HepG2 (cell line): ENCODE measurements around the gene TSC1. TPM values are rescaled to one million over a fixed set of nuclear protein-coding genes. Genes with fewer than 3 reads are reported as not detected.

Experiments used
- GPN1 ChIP-seq: sonication (generic); formaldehyde crosslinking; IDR thresholded peaks from 2 replicates; pipeline ENCODE4 v1.5.1; 2020; ENCODE audit warnings: missing genetic modification reagents, borderline replicate concordance
- NCOR1 ChIP-seq: fragments of 200-600 bp; sonication (generic); IDR thresholded peaks from 2 replicates; pipeline ENCODE4 v1.7.0; 2017; ENCODE audit warnings: antibody characterized with exemption, low read length, borderline replicate concordance
- NR2F1 ChIP-seq, 2 experiments: fragments of 450-650 bp in 1 of 2; formaldehyde crosslinking in 1 of 2; IDR thresholded peaks; 2 replicates each; pipeline versions ENCODE4 v1.5.0 to v1.6.1; 2016 to 2020; ENCODE audit warnings: mild to moderate bottlenecking in 1 of 2, missing compliant biosample characterization in 1 of 2, missing genetic modification reagents in 1 of 2, moderate library complexity in 1 of 2
- PCBP1 ChIP-seq: fragments of 200-400 bp; formaldehyde crosslinking; IDR thresholded peaks from 2 replicates; pipeline ENCODE4 v1.6.1; 2017; ENCODE audit warnings: mild to moderate bottlenecking, low read depth, low read length, borderline replicate concordance
- PPARG ChIP-seq: conservative IDR thresholded peaks from 2 replicates; pipeline ENCODE4 v1.6.1; 2016; ENCODE audit warnings: missing biosample characterization, missing genetic modification reagents
- SMARCE1 ChIP-seq: fragments of 450-650 bp; IDR thresholded peaks from 2 replicates; pipeline ENCODE4 v1.6.1; 2017; ENCODE audit warnings: borderline replicate concordance
- TOE1 ChIP-seq: sonication (generic); formaldehyde crosslinking; IDR thresholded peaks from 2 replicates; pipeline ENCODE4 v1.4.0; 2020; ENCODE audit warnings: mild to moderate bottlenecking, missing genetic modification reagents
- ZNF550 ChIP-seq: sonication (generic); formaldehyde crosslinking; IDR thresholded peaks from 2 replicates; pipeline ENCODE4 v1.4.0; 2020; ENCODE audit warnings: mild to moderate bottlenecking, missing genetic modification reagents, borderline replicate concordance
- polyA plus RNA-seq, 8 experiments: library from polyadenylated mRNA; depleted of rRNA in 3 of 8; stranded (reverse) in 7 of 8; unstranded in 1 of 8; fragments of >200 nt; fragmentation: Illumina TruSeq in 4 of 8; extraction: Trizol in 4 of 8; gene quantifications; 2 replicates each; pipeline versions ENCODE4 v1.2.1 to v1.2.3, GENCODE V29; 2011 to 2016; ENCODE audit warnings: low read depth in 4 of 8, missing spikeins in 1 of 8, mixed read lengths in 1 of 8; ENCODE audit not compliant: insufficient read depth in 1 of 8
- total RNA-seq, 5 experiments: library from RNA; depleted of rRNA; stranded (reverse); fragments of >200 nt; fragmentation: Illumina TruSeq; extraction: Trizol; gene quantifications; 2 replicates each; pipeline ENCODE4 v1.2.3, GENCODE V29; 2016; ENCODE audit warnings: low read depth in 1 of 5
- TF ChIP-seq, protein P1 (sequence below): sonication (generic); formaldehyde crosslinking; IDR thresholded peaks from 2 replicates; pipeline ENCODE4 v1.5.0; 2020; ENCODE audit warnings: mild to moderate bottlenecking, missing genetic modification reagents, borderline replicate concordance
- TF ChIP-seq, protein P2 (sequence below): IDR thresholded peaks from 2 replicates; pipeline ENCODE4 v1.6.1; 2016; ENCODE audit warnings: missing genetic modification reagents, missing compliant biosample characterization
- TF ChIP-seq, protein P3 (sequence below): sonication (generic); formaldehyde crosslinking; IDR thresholded peaks from 2 replicates; pipeline ENCODE4 v1.4.0; 2020; ENCODE audit warnings: missing genetic modification reagents

Gene TSC1
- total and polyA plus RNA-seq, 2 of the 13 experiments (the other 11 are each of a cell fraction or from before 2014, with no cell fraction given): 31.6 to 66.1 TPM

- TF ChIP-seq, protein P1, sequence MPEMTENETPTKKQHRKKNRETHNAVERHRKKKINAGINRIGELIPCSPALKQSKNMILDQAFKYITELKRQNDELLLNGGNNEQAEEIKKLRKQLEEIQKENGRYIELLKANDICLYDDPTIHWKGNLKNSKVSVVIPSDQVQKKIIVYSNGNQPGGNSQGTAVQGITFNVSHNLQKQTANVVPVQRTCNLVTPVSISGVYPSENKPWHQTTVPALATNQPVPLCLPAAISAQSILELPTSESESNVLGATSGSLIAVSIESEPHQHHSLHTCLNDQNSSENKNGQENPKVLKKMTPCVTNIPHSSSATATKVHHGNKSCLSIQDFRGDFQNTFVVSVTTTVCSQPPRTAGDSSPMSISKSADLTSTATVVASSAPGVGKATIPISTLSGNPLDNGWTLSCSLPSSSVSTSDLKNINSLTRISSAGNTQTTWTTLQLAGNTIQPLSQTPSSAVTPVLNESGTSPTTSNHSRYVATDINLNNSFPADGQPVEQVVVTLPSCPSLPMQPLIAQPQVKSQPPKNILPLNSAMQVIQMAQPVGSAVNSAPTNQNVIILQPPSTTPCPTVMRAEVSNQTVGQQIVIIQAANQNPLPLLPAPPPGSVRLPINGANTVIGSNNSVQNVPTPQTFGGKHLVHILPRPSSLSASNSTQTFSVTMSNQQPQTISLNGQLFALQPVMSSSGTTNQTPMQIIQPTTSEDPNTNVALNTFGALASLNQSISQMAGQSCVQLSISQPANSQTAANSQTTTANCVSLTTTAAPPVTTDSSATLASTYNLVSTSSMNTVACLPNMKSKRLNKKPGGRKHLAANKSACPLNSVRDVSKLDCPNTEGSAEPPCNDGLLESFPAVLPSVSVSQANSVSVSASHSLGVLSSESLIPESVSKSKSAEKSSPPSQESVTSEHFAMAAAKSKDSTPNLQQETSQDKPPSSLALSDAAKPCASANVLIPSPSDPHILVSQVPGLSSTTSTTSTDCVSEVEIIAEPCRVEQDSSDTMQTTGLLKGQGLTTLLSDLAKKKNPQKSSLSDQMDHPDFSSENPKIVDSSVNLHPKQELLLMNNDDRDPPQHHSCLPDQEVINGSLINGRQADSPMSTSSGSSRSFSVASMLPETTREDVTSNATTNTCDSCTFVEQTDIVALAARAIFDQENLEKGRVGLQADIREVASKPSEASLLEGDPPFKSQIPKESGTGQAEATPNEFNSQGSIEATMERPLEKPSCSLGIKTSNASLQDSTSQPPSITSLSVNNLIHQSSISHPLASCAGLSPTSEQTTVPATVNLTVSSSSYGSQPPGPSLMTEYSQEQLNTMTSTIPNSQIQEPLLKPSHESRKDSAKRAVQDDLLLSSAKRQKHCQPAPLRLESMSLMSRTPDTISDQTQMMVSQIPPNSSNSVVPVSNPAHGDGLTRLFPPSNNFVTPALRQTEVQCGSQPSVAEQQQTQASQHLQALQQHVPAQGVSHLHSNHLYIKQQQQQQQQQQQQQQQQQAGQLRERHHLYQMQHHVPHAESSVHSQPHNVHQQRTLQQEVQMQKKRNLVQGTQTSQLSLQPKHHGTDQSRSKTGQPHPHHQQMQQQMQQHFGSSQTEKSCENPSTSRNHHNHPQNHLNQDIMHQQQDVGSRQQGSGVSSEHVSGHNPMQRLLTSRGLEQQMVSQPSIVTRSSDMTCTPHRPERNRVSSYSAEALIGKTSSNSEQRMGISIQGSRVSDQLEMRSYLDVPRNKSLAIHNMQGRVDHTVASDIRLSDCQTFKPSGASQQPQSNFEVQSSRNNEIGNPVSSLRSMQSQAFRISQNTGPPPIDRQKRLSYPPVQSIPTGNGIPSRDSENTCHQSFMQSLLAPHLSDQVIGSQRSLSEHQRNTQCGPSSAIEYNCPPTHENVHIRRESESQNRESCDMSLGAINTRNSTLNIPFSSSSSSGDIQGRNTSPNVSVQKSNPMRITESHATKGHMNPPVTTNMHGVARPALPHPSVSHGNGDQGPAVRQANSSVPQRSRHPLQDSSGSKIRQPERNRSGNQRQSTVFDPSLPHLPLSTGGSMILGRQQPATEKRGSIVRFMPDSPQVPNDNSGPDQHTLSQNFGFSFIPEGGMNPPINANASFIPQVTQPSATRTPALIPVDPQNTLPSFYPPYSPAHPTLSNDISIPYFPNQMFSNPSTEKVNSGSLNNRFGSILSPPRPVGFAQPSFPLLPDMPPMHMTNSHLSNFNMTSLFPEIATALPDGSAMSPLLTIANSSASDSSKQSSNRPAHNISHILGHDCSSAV (CRISPR knock-in tag): no peak
- TF ChIP-seq NCOR1 (no peak), PCBP1 (no peak), NR2F1 (CRISPR knock-in tag; IDR thresholded peaks at IDR 0.05) (no peak), SMARCE1 (no peak), TOE1 (no peak), PPARG (CRISPR knock-in tag) (no peak), GPN1 (CRISPR knock-in tag) (no peak), ZNF550 (no peak)
- TF ChIP-seq, protein P2, sequence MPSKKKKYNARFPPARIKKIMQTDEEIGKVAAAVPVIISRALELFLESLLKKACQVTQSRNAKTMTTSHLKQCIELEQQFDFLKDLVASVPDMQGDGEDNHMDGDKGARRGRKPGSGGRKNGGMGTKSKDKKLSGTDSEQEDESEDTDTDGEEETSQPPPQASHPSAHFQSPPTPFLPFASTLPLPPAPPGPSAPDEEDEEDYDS (CRISPR knock-in tag): no peak
- TF ChIP-seq, protein P3, sequence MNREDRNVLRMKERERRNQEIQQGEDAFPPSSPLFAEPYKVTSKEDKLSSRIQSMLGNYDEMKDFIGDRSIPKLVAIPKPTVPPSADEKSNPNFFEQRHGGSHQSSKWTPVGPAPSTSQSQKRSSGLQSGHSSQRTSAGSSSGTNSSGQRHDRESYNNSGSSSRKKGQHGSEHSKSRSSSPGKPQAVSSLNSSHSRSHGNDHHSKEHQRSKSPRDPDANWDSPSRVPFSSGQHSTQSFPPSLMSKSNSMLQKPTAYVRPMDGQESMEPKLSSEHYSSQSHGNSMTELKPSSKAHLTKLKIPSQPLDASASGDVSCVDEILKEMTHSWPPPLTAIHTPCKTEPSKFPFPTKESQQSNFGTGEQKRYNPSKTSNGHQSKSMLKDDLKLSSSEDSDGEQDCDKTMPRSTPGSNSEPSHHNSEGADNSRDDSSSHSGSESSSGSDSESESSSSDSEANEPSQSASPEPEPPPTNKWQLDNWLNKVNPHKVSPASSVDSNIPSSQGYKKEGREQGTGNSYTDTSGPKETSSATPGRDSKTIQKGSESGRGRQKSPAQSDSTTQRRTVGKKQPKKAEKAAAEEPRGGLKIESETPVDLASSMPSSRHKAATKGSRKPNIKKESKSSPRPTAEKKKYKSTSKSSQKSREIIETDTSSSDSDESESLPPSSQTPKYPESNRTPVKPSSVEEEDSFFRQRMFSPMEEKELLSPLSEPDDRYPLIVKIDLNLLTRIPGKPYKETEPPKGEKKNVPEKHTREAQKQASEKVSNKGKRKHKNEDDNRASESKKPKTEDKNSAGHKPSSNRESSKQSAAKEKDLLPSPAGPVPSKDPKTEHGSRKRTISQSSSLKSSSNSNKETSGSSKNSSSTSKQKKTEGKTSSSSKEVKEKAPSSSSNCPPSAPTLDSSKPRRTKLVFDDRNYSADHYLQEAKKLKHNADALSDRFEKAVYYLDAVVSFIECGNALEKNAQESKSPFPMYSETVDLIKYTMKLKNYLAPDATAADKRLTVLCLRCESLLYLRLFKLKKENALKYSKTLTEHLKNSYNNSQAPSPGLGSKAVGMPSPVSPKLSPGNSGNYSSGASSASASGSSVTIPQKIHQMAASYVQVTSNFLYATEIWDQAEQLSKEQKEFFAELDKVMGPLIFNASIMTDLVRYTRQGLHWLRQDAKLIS (CRISPR knock-in tag): no peak
Observed at GRCh38 chr9:132854832-132855231, 89.6 kb downstream of the TSC1 start (continued).
